ENCODE results near the gene LLGL2.

Gene LLGL2

GRCh38 chr17:75614006-75614405 is 88.5 kb downstream of the LLGL2 start:
- no peak for TF ChIP-seq CTCF (IDR thresholded peaks at IDR 0.05)
- DNase-seq: no peak

GRCh38 chr17:75614556-75615270 is 89.2 kb downstream of the LLGL2 start:
- intact Hi-C loops (cut with DNase I; ENCODE audit: low total_unique reads): no loop called here
- Histone ChIP-seq H3K4me3 (no peak overlapping the region), H3K9me3 (no peaks in the 10 kb centered on the region), H3K27ac (no peak overlapping the region), H3K4me1 (no peaks in the 10 kb centered on the region), H3K36me3 (peaks cover 0 to 90% (median 72%) of the 10 kb centered on the region in 3 donors), H3K27me3 (peaks cover 0 to 2% of the 10 kb centered on the region in 2 donors)
- no peak for DNase-seq
- no peak for TF ChIP-seq CTCF (IDR thresholded peaks at IDR 0.05)

More at GRCh38 chr17:75614006-75614405, 88.5 kb downstream of the LLGL2 start:
- Histone ChIP-seq H3K4me1 (no peaks in the 10 kb centered on the region), H3K27ac (no peak overlapping the region), H3K27me3 (peaks cover 0 to 2% of the 10 kb centered on the region in 2 donors), H3K4me3 (no peak overlapping the region), H3K36me3 (peaks cover 0 to 83% (median 65%) of the 10 kb centered on the region in 3 donors), H3K9me3 (no peaks in the 10 kb centered on the region)
- intact Hi-C loops (cut with DNase I; ENCODE audit: low total_unique reads): no loop called here

- no peak overlapping the region for H3K27ac ChIP-seq
- no peak for TF ChIP-seq CTCF (IDR thresholded peaks at IDR 0.05)
- DNase-seq: no peak
- no peaks in the 10 kb centered on the region for H3K9me3 ChIP-seq
- peaks cover 0 to 90% (median 73%) of the 10 kb centered on the region in 3 donors for H3K36me3 ChIP-seq
- H3K4me3 ChIP-seq: no peak overlapping the region
- H3K4me1 ChIP-seq: no peaks in the 10 kb centered on the region
- peaks cover 0 to 2% of the 10 kb centered on the region in 2 donors for H3K27me3 ChIP-seq
- intact Hi-C loops (cut with DNase I; ENCODE audit: low total_unique reads): no loop called here
Observed at GRCh38 chr17:75615301-75615700, 89.8 kb downstream of the LLGL2 start.

GRCh38 chr17:75616521-75617122 is 91.1 kb downstream of the LLGL2 start:
- intact Hi-C loops (cut with DNase I; ENCODE audit: low total_unique reads): no loop called here
- Histone ChIP-seq H3K27me3 (peaks cover 0 to 2% of the 10 kb centered on the region in 2 donors), H3K9me3 (no peaks in the 10 kb centered on the region), H3K4me3 (no peak overlapping the region), H3K4me1 (no peaks in the 10 kb centered on the region), H3K27ac (no peak overlapping the region), H3K36me3 (peaks cover 0 to 99% (median 86%) of the 10 kb centered on the region in 3 donors)
- no peak for DNase-seq
- TF ChIP-seq CTCF (IDR thresholded peaks at IDR 0.05): no peak

- intact Hi-C loops (cut with DNase I; ENCODE audit: low total_unique reads): no loop called here
- DNase-seq: no peak
- no peak for TF ChIP-seq CTCF (IDR thresholded peaks at IDR 0.05)
- no peaks in the 10 kb centered on the region for H3K9me3 ChIP-seq
- peaks cover 0 to 99% (median 88%) of the 10 kb centered on the region in 3 donors for H3K36me3 ChIP-seq
- H3K4me1 ChIP-seq: no peaks in the 10 kb centered on the region
- no peak overlapping the region for H3K27ac ChIP-seq
- H3K27me3 ChIP-seq: peaks cover 0 to 2% of the 10 kb centered on the region in 2 donors
- no peak overlapping the region for H3K4me3 ChIP-seq
Observed at GRCh38 chr17:75617218-75617617, 91.7 kb downstream of the LLGL2 start.
